C4-2B (cell line): ENCODE results near the gene PCDH9.

Source experiments
- CTCF ChIP-seq: fragments of 450-650 bp; conservative IDR thresholded peaks from 2 replicates; pipeline ENCODE4 v1.5.1; 2017; ENCODE audit warnings: mild to moderate bottlenecking
- ZFX ChIP-seq: fragments of 450-650 bp; IDR thresholded peaks from 2 replicates; pipeline ENCODE4 v1.6.1; 2017

- TF ChIP-seq CTCF (no peak), ZFX (no peak)
Measured at GRCh38 chr13:66830940-66831716, 399.0 kb downstream of the PCDH9 start.
